OCI-LY7 (cell line): Measurements from ENCODE around the gene MAP3K5.

Experiments used
- CTCF ChIP-seq: fragments of 200-600 bp; sonication (generic); conservative IDR thresholded peaks from 2 replicates; pipeline ENCODE4 v1.5.1; 2014; ENCODE audit warnings: mild to moderate bottlenecking, antibody characterized with exemption, low read length, moderate library complexity, mixed read lengths
- EZH2phosphoT487 ChIP-seq: fragments of 200-600 bp; sonication (generic); IDR thresholded peaks from 2 replicates; pipeline ENCODE4 v1.6.1; 2018; ENCODE audit warnings: low read depth, borderline replicate concordance, mild to moderate bottlenecking, mixed run types, antibody characterized with exemption, low read length, moderate library complexity, mixed read lengths

GRCh38 chr6:136604328-136604825 lies 187.9 kb downstream of the MAP3K5 start:
- TF ChIP-seq CTCF (no peak), EZH2phosphoT487 (no peak)
